ENCODE measurements around the gene KCNJ5.

DNA sequence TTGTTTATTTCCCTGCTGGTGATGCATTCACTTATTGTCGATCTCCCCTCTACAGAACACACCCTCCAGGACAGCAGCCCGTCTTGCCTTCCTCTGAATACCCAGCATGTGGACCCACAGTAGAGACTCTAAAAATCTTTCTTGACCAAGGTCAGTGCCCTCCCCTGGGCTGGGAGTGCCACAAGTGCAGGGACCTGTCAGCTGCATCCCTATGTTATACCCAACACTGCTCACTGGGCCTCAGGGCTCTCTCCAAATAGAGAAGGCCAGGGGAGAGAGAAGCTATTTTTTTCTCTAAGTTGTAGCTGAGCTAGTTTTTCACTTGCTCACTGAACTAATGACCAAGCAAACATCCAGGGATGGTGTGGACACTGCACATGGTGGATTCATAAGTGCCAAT is 33.8 kb upstream of the KCNJ5 start:
- TF ChIP-seq EP300 (IDR thresholded peaks at IDR 0.05) (no peak), POLR2A (IDR thresholded peaks at IDR 0.05) (no peak)
- TF ChIP-seq, protein P1, sequence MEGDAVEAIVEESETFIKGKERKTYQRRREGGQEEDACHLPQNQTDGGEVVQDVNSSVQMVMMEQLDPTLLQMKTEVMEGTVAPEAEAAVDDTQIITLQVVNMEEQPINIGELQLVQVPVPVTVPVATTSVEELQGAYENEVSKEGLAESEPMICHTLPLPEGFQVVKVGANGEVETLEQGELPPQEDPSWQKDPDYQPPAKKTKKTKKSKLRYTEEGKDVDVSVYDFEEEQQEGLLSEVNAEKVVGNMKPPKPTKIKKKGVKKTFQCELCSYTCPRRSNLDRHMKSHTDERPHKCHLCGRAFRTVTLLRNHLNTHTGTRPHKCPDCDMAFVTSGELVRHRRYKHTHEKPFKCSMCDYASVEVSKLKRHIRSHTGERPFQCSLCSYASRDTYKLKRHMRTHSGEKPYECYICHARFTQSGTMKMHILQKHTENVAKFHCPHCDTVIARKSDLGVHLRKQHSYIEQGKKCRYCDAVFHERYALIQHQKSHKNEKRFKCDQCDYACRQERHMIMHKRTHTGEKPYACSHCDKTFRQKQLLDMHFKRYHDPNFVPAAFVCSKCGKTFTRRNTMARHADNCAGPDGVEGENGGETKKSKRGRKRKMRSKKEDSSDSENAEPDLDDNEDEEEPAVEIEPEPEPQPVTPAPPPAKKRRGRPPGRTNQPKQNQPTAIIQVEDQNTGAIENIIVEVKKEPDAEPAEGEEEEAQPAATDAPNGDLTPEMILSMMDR (IDR thresholded peaks at IDR 0.05): no peak
